CD14-positive monocyte (primary cell): ENCODE results near the gene SENP8. TPM values are rescaled to one million over a fixed set of nuclear protein-coding genes. Genes with fewer than 3 reads are reported as not detected.
"Not testable (repeated sequence)": the region's sequence is repeated elsewhere in the genome, so short reads cannot be mapped to it uniquely, and the experiment has no call there.

Source experiments
- DNase-seq, 3 donors: peaks; one replicate each; pipeline ENCODE4 v3.0.0-alpha.2; 2011 to 2022
- H2AFZ ChIP-seq: 2 replicates; pipeline ENCODE4 v1.6.0; 2012; ENCODE audit warnings: mild to moderate bottlenecking, low read depth, low read length, inconsistent platforms; ENCODE audit not compliant: insufficient read depth, poor library complexity, severe bottlenecking
- H3K27ac ChIP-seq, 2 donors: 1 replicate in 1 of 2; 2 replicates in 1 of 2; pipeline ENCODE4 v1.5.1; 2012 to 2013; ENCODE audit warnings: low read length in 2 of 2, control low read depth in 1 of 2, inconsistent platforms in 1 of 2, low read depth in 1 of 2, mild to moderate bottlenecking in 1 of 2
- H3K27me3 ChIP-seq, 2 donors: one replicate each; pipeline versions ENCODE4 v1.6.0 to v1.6.1; 2011 to 2013; ENCODE audit warnings: low read length in 2 of 2; ENCODE audit not compliant: control insufficient read depth in 2 of 2, insufficient read depth in 2 of 2
- H3K36me3 ChIP-seq, 2 donors: replicated peaks in 1 of 2; 1 replicate in 1 of 2; 2 replicates in 1 of 2; pipeline versions ENCODE4 v1.5.1 to v1.6.1; 2012 to 2013; ENCODE audit warnings: low read length in 2 of 2, control low read depth in 1 of 2, inconsistent platforms in 1 of 2, mild to moderate bottlenecking in 1 of 2; ENCODE audit not compliant: insufficient read depth in 2 of 2, control insufficient read depth in 1 of 2
- H3K4me1 ChIP-seq, 2 donors: 1 replicate in 1 of 2; 2 replicates in 1 of 2; pipeline versions ENCODE4 v1.5.1 to v1.6.1; 2012 to 2013; ENCODE audit warnings: low read length in 2 of 2, control low read depth in 1 of 2, inconsistent platforms in 1 of 2, mild to moderate bottlenecking in 1 of 2, moderate library complexity in 1 of 2; ENCODE audit not compliant: insufficient read depth in 2 of 2, control insufficient read depth in 1 of 2
- H3K4me2 ChIP-seq: replicated peaks from 2 replicates; pipeline ENCODE3; 2012; ENCODE audit warnings: low read length, moderate library complexity, mild to moderate bottlenecking; ENCODE audit not compliant: poor library complexity, severe bottlenecking; ENCODE audit errors: extremely low read depth
- H3K4me3 ChIP-seq, 3 experiments: fragments of 200-600 bp in 1 of 3; sonication (generic) in 1 of 3; replicated peaks in 1 of 3; 1 replicate in 2 of 3; 2 replicates in 1 of 3; pipeline ENCODE4 v1.5.1; 2011 to 2013; ENCODE audit warnings: low read length in 3 of 3, mild to moderate bottlenecking in 3 of 3, control low read depth in 2 of 3, low read depth in 2 of 3, inconsistent platforms in 1 of 3, moderate library complexity in 1 of 3
- H3K79me2 ChIP-seq: 2 replicates; pipeline ENCODE4 v1.6.0; 2012; ENCODE audit warnings: mild to moderate bottlenecking, control low read depth, inconsistent platforms, low read length, moderate library complexity; ENCODE audit not compliant: insufficient read depth
- H3K9ac ChIP-seq: 2 replicates; pipeline ENCODE4 v1.6.0; 2017; ENCODE audit warnings: low read length, mild to moderate bottlenecking; ENCODE audit not compliant: insufficient read depth, poor library complexity, severe bottlenecking
- H3K9me3 ChIP-seq, 2 donors: replicated peaks in 1 of 2; 1 replicate in 1 of 2; 2 replicates in 1 of 2; pipeline versions ENCODE4 v1.5.1 to v1.6.1; 2012 to 2013; ENCODE audit warnings: low read length in 2 of 2, control low read depth in 1 of 2; ENCODE audit not compliant: control insufficient read depth in 1 of 2, insufficient read depth in 1 of 2
- H4K20me1 ChIP-seq: 2 replicates; pipeline ENCODE4 v1.6.0; 2012; ENCODE audit warnings: mild to moderate bottlenecking, low read length, control low read depth, moderate library complexity; ENCODE audit not compliant: insufficient read depth
- H3K27ac Mint-ChIP-seq, 7 donors: one replicate each; pipeline ENCODE4 v1.8.0; 2020; ENCODE audit warnings: mild to moderate bottlenecking in 7 of 7, mixed read lengths in 7 of 7, moderate library complexity in 6 of 7, inconsistent platforms in 2 of 7
- H3K27me3 Mint-ChIP-seq, 3 donors: one replicate each; pipeline ENCODE4 v1.8.0; 2021 to 2022; ENCODE audit warnings: low read depth in 3 of 3, mild to moderate bottlenecking in 3 of 3, mixed read lengths in 3 of 3, moderate library complexity in 3 of 3, inconsistent platforms in 1 of 3
- H3K36me3 Mint-ChIP-seq, 2 donors: one replicate each; pipeline ENCODE4 v1.8.0; 2020; ENCODE audit warnings: mixed read lengths in 2 of 2, inconsistent platforms in 1 of 2, mild to moderate bottlenecking in 1 of 2
- H3K4me1 Mint-ChIP-seq: one replicate; pipeline ENCODE4 v1.8.0; 2020; ENCODE audit warnings: mild to moderate bottlenecking, mixed read lengths
- H3K4me3 Mint-ChIP-seq, 2 donors: one replicate each; pipeline ENCODE4 v1.8.0; 2020; ENCODE audit warnings: mild to moderate bottlenecking in 2 of 2, mixed read lengths in 2 of 2, moderate library complexity in 1 of 2
- H3K9me3 Mint-ChIP-seq, 7 donors: one replicate each; pipeline ENCODE4 v1.8.0; 2020 to 2022; ENCODE audit warnings: mixed read lengths in 7 of 7, mild to moderate bottlenecking in 6 of 7, moderate library complexity in 6 of 7, inconsistent platforms in 2 of 7
- CTCF ChIP-seq: fragments of 200-600 bp; IDR thresholded peaks from one replicate; pipeline ENCODE4 v1.8.0; 2022; ENCODE audit warnings: antibody characterized with exemption, mild to moderate bottlenecking
- WGBS: methylation state at CpG from one replicate; pipeline ENCODE4 v1.1.5; 2013; ENCODE audit warnings: missing lambda C conversion rate; ENCODE audit not compliant: insufficient coverage; 5-methylcytosine and 5-hydroxymethylcytosine counted together
- intact Hi-C, 2 donors: fragments of 100-400 bp; cut with micrococcal nuclease; formaldehyde crosslinking; loops; one replicate each; pipeline versions ENCODE4 v1.15.0 to v1.15.1; 2023
- polyA plus RNA-seq, 3 donors: library from polyadenylated mRNA; depleted of rRNA in 1 of 3; unstranded in 2 of 3; stranded (reverse) in 1 of 3; fragments of 300-500 nt in 2 of 3; fragments of >200 nt in 1 of 3; fragmentation: Illumina TruSeq in 2 of 3; gene quantifications; 1 replicate in 2 of 3; 2 replicates in 1 of 3; pipeline ENCODE4 v1.2.3, GENCODE V29; 2012 to 2021

SENP8 gene
- polyA plus RNA-seq, 3 donors: 0.52 to 1.4 (median 0.79) TPM

GRCh38 chr15:72070817-72071447, 47.3 kb upstream of the SENP8 start:
- H3K36me3 Mint-ChIP-seq: no peaks in the 10 kb centered on the region
- no peak for DNase-seq
- Histone ChIP-seq H3K79me2 (no peaks in the 10 kb centered on the region), H3K9ac (no peak overlapping the region), H3K27me3 (no peaks in the 10 kb centered on the region), H2AFZ (no peak overlapping the region), H3K4me1 (no peaks in the 10 kb centered on the region), H3K27ac (no peak overlapping the region), H3K9me3 (no peaks in the 10 kb centered on the region), H3K4me3 (no peak overlapping the region), H3K36me3 (no peaks in the 10 kb centered on the region), H4K20me1 (no peaks in the 10 kb centered on the region), H3K4me2 (no peak overlapping the region)
- no peak for TF ChIP-seq CTCF
- no peaks in the 10 kb centered on the region for H3K27me3 Mint-ChIP-seq
- intact Hi-C loops: no loop called here
- no peak overlapping the region for H3K27ac Mint-ChIP-seq
- H3K4me1 Mint-ChIP-seq: no peaks in the 10 kb centered on the region
- H3K4me3 Mint-ChIP-seq: no peak overlapping the region
- peaks cover 0 to 1% (median 0%) of the 10 kb centered on the region in 7 donors for H3K9me3 Mint-ChIP-seq
- 100% methylated on average over 1 of the region's 1 CpG for WGBS

DNA sequence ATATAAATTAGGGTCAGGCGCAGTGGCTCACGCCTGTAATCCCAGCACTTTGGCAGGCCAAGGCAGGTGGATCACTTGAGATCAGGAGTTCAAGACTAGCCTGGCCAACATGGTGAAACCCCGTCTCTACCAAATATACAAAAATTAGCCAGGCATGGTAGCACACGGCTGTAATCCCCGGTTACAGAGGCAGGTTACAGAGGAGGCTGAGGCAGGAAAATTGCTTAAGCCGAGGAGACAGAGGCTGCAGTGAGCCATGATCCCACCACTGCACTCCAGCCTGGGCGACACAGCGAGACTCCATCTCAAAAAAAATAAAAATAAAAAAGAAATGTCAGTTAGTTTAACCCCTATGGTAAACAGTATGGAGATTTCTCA, 46.8 kb upstream of the SENP8 start:
- H3K4me3 Mint-ChIP-seq, DNase-seq, H3K27ac Mint-ChIP-seq, H3K9me3 ChIP-seq, H3K27me3 Mint-ChIP-seq, H3K9me3 Mint-ChIP-seq, H3K27me3 ChIP-seq, H3K36me3 Mint-ChIP-seq, H3K4me2 ChIP-seq, H3K79me2 ChIP-seq, H4K20me1 ChIP-seq, H3K27ac ChIP-seq, H3K36me3 ChIP-seq, intact Hi-C loops, H3K4me3 ChIP-seq, H3K9ac ChIP-seq, H3K4me1 ChIP-seq, H3K4me1 Mint-ChIP-seq, H2AFZ ChIP-seq: not testable (repeated sequence)
- WGBS: 100% methylated on average over 3 of the region's 8 CpGs
